Neural cell (in vitro differentiated cells): ENCODE measurements around the gene HDLBP. TPM values are rescaled to one million over a fixed set of nuclear protein-coding genes. Genes with fewer than 3 reads are reported as not detected.

Experiments
- H2AFZ ChIP-seq: fragments of 200-600, 300-800 bp; sonication (generic), shearing (Covaris generic); 2 replicates; pipeline ENCODE4 v1.6.0; 2014; ENCODE audit warnings: low read depth, mild to moderate bottlenecking, antibody characterized with exemption, low read length, moderate library complexity
- H3F3A ChIP-seq: fragments of 200-600 bp; shearing (Covaris generic); 2 replicates; pipeline ENCODE4 v1.6.1; 2016; ENCODE audit warnings: mild to moderate bottlenecking, moderate library complexity, mixed read lengths, antibody characterized with exemption, low read length; ENCODE audit not compliant: insufficient read depth, poor library complexity, severe bottlenecking
- H3K27ac ChIP-seq: fragments of 200-600, 300-800 bp; sonication (generic), shearing (Covaris generic); 2 replicates; pipeline ENCODE4 v1.5.1; 2014; ENCODE audit warnings: mild to moderate bottlenecking, low read length, moderate library complexity
- H3K27me3 ChIP-seq: fragments of 300-800, 200-600 bp; sonication (generic), shearing (Covaris generic); 2 replicates; pipeline ENCODE4 v1.6.0; 2014; ENCODE audit warnings: mild to moderate bottlenecking, low read depth, low read length, moderate library complexity; ENCODE audit not compliant: insufficient read depth
- H3K36me3 ChIP-seq: fragments of 300-800, 200-600 bp; sonication (generic), shearing (Covaris generic); 2 replicates; pipeline ENCODE4 v1.5.1; 2014; ENCODE audit warnings: mild to moderate bottlenecking, antibody characterized with exemption, low read length, moderate library complexity; ENCODE audit not compliant: insufficient read depth
- H3K4me2 ChIP-seq: fragments of 300-800, 200-600 bp; sonication (generic), shearing (Covaris generic); 2 replicates; pipeline ENCODE4 v1.6.0; 2014; ENCODE audit warnings: mild to moderate bottlenecking, low read length
- H3K4me3 ChIP-seq: fragments of 300-800, 200-600 bp; sonication (generic), shearing (Covaris generic); 2 replicates; pipeline ENCODE4 v1.5.1; 2014; ENCODE audit warnings: mild to moderate bottlenecking, low read length, moderate library complexity
- H3K79me2 ChIP-seq: fragments of 200-600 bp; shearing (Covaris generic); replicated peaks from 2 replicates; pipeline ENCODE4 v1.6.0; 2014; ENCODE audit warnings: mild to moderate bottlenecking, low read length, moderate library complexity; ENCODE audit not compliant: insufficient read depth
- H3K9ac ChIP-seq: fragments of 300-800, 200-600 bp; sonication (generic), shearing (Covaris generic); 2 replicates; pipeline ENCODE4 v1.6.1; 2016; ENCODE audit warnings: mild to moderate bottlenecking, low read length, mixed read lengths
- H3K9me2 ChIP-seq: fragments of 200-600 bp; shearing (Covaris generic); 2 replicates; pipeline ENCODE4 v1.6.1; 2016; ENCODE audit warnings: mild to moderate bottlenecking, low read length, mixed read lengths; ENCODE audit not compliant: insufficient read depth
- H3K9me3 ChIP-seq: fragments of 200-600, 300-800 bp; sonication (generic), shearing (Covaris generic); 2 replicates; pipeline ENCODE4 v1.6.1; 2016; ENCODE audit warnings: mild to moderate bottlenecking, mixed run types, low read length, moderate library complexity, mixed read lengths
- H4K20me1 ChIP-seq: fragments of 200-600 bp; shearing (Covaris generic); 2 replicates; pipeline ENCODE4 v1.6.1; 2016; ENCODE audit warnings: mild to moderate bottlenecking, mixed run types; ENCODE audit not compliant: insufficient read depth
- EP300 ChIP-seq: fragments of 450-650 bp; conservative IDR thresholded peaks from 2 replicates; pipeline ENCODE4 v1.6.1; 2014; ENCODE audit warnings: antibody characterized with exemption, mild to moderate bottlenecking, moderate library complexity; ENCODE audit not compliant: poor library complexity, severe bottlenecking
- EZH2 ChIP-seq: fragments of 200-600, 300-800 bp; shearing (Covaris generic), sonication (generic); IDR thresholded peaks from 2 replicates; pipeline ENCODE4 v1.6.1; 2014; ENCODE audit warnings: antibody characterized with exemption, low read length, borderline replicate concordance, mild to moderate bottlenecking; ENCODE audit not compliant: insufficient read depth, poor library complexity, severe bottlenecking
- MXI1 ChIP-seq: fragments of 450-650 bp; conservative IDR thresholded peaks from 2 replicates; pipeline ENCODE4 v1.6.1; 2014; ENCODE audit warnings: antibody characterized with exemption, mild to moderate bottlenecking; ENCODE audit not compliant: poor library complexity, severe bottlenecking
- POLR2AphosphoS5 ChIP-seq: IDR thresholded peaks from 2 replicates; pipeline ENCODE4 v1.6.1; 2012
- RAD21 ChIP-seq: fragments of 450-650 bp; conservative IDR thresholded peaks from 2 replicates; pipeline ENCODE4 v1.6.1; 2014; ENCODE audit warnings: antibody characterized with exemption, mild to moderate bottlenecking, moderate library complexity
- SMC3 ChIP-seq: fragments of 450-650 bp; conservative IDR thresholded peaks from 2 replicates; pipeline ENCODE4 v1.6.1; 2014; ENCODE audit warnings: antibody characterized with exemption, mild to moderate bottlenecking, moderate library complexity; ENCODE audit not compliant: poor library complexity
- TAF1 ChIP-seq: IDR thresholded peaks from 2 replicates; pipeline ENCODE4 v1.6.1; 2012; ENCODE audit warnings: low read depth
- polyA minus RNA-seq: library from RNA; depleted of rRNA, polyadenylated mRNA; stranded (reverse); fragments of >200 nt; gene quantifications from 2 replicates; pipeline ENCODE4 v1.2.3, GENCODE V29; 2014
- polyA plus RNA-seq: library from polyadenylated mRNA; depleted of rRNA; stranded (reverse); fragments of >200 nt; gene quantifications from 2 replicates; pipeline ENCODE4 v1.2.3, GENCODE V29; 2014
- TF ChIP-seq, protein P1 (sequence below): IDR thresholded peaks from 2 replicates; pipeline ENCODE4 v1.6.1; 2012; ENCODE audit warnings: borderline replicate concordance
- TF ChIP-seq, protein P2 (sequence below): fragments of 450-650 bp; IDR thresholded peaks from 2 replicates; pipeline ENCODE4 v1.5.1; 2014; ENCODE audit warnings: antibody characterized with exemption, mild to moderate bottlenecking, moderate library complexity; ENCODE audit not compliant: poor library complexity, severe bottlenecking

The HDLBP gene, protein sequence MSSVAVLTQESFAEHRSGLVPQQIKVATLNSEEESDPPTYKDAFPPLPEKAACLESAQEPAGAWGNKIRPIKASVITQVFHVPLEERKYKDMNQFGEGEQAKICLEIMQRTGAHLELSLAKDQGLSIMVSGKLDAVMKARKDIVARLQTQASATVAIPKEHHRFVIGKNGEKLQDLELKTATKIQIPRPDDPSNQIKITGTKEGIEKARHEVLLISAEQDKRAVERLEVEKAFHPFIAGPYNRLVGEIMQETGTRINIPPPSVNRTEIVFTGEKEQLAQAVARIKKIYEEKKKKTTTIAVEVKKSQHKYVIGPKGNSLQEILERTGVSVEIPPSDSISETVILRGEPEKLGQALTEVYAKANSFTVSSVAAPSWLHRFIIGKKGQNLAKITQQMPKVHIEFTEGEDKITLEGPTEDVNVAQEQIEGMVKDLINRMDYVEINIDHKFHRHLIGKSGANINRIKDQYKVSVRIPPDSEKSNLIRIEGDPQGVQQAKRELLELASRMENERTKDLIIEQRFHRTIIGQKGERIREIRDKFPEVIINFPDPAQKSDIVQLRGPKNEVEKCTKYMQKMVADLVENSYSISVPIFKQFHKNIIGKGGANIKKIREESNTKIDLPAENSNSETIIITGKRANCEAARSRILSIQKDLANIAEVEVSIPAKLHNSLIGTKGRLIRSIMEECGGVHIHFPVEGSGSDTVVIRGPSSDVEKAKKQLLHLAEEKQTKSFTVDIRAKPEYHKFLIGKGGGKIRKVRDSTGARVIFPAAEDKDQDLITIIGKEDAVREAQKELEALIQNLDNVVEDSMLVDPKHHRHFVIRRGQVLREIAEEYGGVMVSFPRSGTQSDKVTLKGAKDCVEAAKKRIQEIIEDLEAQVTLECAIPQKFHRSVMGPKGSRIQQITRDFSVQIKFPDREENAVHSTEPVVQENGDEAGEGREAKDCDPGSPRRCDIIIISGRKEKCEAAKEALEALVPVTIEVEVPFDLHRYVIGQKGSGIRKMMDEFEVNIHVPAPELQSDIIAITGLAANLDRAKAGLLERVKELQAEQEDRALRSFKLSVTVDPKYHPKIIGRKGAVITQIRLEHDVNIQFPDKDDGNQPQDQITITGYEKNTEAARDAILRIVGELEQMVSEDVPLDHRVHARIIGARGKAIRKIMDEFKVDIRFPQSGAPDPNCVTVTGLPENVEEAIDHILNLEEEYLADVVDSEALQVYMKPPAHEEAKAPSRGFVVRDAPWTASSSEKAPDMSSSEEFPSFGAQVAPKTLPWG (N-terminal part only)
- polyA plus RNA-seq (61.9 and 87.0 TPM in 2 replicates), polyA minus RNA-seq (206 and 212 TPM in 2 replicates)

DNA sequence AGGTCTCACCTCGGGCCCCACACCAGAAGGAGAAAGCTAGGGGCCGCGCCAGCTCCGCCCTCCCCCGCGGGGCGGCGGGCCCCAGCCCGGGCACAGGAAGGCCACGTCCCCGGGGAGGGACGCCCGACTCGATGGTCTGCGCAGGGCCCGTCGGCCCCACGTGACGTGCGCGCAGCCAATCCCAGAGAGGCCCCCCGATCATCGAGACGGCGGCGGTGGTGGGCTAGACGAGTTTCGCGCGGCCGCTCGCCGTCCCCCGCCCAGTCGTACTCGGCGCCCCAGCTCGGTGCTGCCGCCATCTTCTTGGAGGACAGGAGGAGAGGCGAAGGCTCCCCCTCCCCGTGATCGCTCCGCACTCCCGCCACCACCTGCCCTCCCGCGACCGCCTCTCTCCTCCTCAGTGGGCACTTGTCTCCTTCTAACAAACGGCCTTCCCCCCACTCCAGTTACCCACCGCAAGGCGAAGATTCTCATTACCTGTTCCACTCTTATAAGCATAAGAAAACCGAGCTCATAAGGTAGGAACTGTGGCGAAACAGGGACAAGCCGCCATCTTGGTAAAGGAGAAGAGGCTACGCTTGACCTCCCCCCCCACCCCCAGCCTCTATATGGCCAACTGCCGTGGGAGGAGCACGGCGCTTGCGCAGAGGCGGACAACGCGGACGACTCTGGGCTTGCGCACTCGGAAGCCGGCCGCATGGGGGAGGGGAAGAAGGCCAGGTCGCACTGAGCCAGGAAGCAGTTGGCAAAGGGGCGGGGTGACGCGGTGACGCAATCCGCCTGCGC, at the start of gene HDLBP:
TSS of gene HDLBP (minus strand) at position 580 of the 786 bp plus-strand sequence. CDS start 48,803 bp downstream, outside the sequence.
- Histone ChIP-seq H4K20me1 (no peaks in the 10 kb centered on the region), H3K4me2 (peak within 1 kb of the TSS; percentile 91), H3K9ac (peak within 1 kb of the TSS; percentile 94), H3F3A (no peaks in the 10 kb centered on the region), H3K9me3 (no peaks in the 10 kb centered on the region), H2AFZ (peak within 1 kb of the TSS; percentile 83), H3K27me3 (no peaks in the 10 kb centered on the region), H3K27ac (peak within 1 kb of the TSS; percentile 96), H3K79me2 (peaks cover 70% of the 10 kb centered on the region), H3K4me3 (peak within 1 kb of the TSS; percentile 94), H3K36me3 (no peaks in the 10 kb centered on the region), H3K9me2 (no peaks in the 10 kb centered on the region)
- TF ChIP-seq MXI1 (peak; percentile 28), RAD21 (no peak), POLR2AphosphoS5 (peak; percentile 92), EZH2 (no peak), SMC3 (no peak), TAF1 (peak; percentile 86), EP300 (no peak)
- TF ChIP-seq, protein P1, sequence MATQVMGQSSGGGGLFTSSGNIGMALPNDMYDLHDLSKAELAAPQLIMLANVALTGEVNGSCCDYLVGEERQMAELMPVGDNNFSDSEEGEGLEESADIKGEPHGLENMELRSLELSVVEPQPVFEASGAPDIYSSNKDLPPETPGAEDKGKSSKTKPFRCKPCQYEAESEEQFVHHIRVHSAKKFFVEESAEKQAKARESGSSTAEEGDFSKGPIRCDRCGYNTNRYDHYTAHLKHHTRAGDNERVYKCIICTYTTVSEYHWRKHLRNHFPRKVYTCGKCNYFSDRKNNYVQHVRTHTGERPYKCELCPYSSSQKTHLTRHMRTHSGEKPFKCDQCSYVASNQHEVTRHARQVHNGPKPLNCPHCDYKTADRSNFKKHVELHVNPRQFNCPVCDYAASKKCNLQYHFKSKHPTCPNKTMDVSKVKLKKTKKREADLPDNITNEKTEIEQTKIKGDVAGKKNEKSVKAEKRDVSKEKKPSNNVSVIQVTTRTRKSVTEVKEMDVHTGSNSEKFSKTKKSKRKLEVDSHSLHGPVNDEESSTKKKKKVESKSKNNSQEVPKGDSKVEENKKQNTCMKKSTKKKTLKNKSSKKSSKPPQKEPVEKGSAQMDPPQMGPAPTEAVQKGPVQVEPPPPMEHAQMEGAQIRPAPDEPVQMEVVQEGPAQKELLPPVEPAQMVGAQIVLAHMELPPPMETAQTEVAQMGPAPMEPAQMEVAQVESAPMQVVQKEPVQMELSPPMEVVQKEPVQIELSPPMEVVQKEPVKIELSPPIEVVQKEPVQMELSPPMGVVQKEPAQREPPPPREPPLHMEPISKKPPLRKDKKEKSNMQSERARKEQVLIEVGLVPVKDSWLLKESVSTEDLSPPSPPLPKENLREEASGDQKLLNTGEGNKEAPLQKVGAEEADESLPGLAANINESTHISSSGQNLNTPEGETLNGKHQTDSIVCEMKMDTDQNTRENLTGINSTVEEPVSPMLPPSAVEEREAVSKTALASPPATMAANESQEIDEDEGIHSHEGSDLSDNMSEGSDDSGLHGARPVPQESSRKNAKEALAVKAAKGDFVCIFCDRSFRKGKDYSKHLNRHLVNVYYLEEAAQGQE: peak; percentile 39
- TF ChIP-seq, protein P2, sequence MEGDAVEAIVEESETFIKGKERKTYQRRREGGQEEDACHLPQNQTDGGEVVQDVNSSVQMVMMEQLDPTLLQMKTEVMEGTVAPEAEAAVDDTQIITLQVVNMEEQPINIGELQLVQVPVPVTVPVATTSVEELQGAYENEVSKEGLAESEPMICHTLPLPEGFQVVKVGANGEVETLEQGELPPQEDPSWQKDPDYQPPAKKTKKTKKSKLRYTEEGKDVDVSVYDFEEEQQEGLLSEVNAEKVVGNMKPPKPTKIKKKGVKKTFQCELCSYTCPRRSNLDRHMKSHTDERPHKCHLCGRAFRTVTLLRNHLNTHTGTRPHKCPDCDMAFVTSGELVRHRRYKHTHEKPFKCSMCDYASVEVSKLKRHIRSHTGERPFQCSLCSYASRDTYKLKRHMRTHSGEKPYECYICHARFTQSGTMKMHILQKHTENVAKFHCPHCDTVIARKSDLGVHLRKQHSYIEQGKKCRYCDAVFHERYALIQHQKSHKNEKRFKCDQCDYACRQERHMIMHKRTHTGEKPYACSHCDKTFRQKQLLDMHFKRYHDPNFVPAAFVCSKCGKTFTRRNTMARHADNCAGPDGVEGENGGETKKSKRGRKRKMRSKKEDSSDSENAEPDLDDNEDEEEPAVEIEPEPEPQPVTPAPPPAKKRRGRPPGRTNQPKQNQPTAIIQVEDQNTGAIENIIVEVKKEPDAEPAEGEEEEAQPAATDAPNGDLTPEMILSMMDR: peak; percentile 97
